T47D (cell line): ENCODE data around the gene SUCLG2.
"Not testable (repeated sequence)": the region's sequence is repeated elsewhere in the genome, so short reads cannot be mapped to it uniquely, and the experiment has no call there.

ENCODE experiments used
- DNase-seq, 2 experiments: peaks; one replicate each; pipeline versions ENCODE4 v3.0.0 to v3.0.0-alpha.2; 2011 to 2012; ENCODE audit warnings: low read depth in 1 of 2, low spot score in 1 of 2
- JUND ChIP-seq: IDR thresholded peaks from 2 replicates; pipeline ENCODE4 v1.6.1; 2012; ENCODE audit warnings: low read depth
- in situ Hi-C: cut with HindIII; loops from 2 replicates; pipeline ENCODE4 v1.10.0; 2016; ENCODE audit warnings: low sequenced_read_pairs, low pct_unique_long_range_greater_than_20kb

Gene SUCLG2

GRCh38 chr3:67561266-67561665, 93.1 kb downstream of the SUCLG2 start:
- DNase-seq, result no peak
- in situ Hi-C loops, result no loop called here

GRCh38 chr3:67559029-67559605, 95.3 kb downstream of the SUCLG2 start:
- in situ Hi-C loops, result no loop called here
- DNase-seq, result no peak
- no peak for TF ChIP-seq JUND

More at GRCh38 chr3:67561266-67561665, 93.1 kb downstream of the SUCLG2 start:
- no peak for TF ChIP-seq JUND

DNA sequence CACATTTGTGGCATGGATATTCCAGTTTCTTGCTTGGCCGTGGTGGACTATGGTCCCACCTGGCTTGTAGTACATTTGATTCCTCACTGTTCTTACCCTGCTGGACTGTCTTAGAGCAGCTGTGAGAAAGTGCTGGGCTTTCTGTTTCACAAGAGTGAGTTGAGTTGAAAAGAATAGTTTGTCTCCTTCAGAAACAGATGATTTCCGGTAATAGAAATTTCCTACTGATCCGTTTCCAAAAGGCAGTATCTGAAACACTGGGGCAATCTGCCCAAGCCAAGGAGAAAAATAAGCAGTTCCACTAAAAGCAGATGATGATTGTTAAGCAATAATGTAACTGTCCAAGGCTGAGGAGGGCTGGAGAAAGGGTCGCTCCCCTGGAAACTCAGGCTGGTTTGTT, 96.0 kb downstream of the SUCLG2 start:
- in situ Hi-C loops, result no loop called here
- DNase-seq, result no peak
- no peak for TF ChIP-seq JUND

- in situ Hi-C loops, result no loop called here
- TF ChIP-seq JUND, result no peak
- no peak for DNase-seq
Observed at GRCh38 chr3:67557848-67558355, 96.5 kb downstream of the SUCLG2 start.

GRCh38 chr3:67551361-67552016, 102.9 kb downstream of the SUCLG2 start:
- in situ Hi-C loops, result no loop called here
- TF ChIP-seq JUND, result no peak
- DNase-seq, result no peak

DNA sequence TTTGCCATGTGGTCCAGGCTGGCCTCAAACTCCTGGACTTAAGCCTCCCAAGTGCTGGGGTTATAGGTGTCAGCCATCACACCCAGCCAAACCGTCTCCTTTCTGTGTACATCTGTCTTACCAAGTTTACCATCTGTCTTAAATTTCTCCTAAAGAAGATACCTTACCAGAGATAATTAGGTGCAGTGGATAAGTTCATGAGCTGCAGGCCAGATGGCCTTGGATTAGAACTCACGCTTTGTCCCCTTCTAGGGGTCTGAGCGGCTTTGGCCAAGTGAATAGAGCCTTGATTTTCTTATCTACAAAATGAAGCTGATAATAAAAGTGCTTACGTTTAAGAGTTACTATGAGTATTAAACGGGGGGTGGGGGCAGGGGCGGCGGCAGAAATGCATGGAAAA, 103.9 kb downstream of the SUCLG2 start:
- no peak for TF ChIP-seq JUND
- in situ Hi-C loops, result no loop called here
- no peak for DNase-seq

GRCh38 chr3:67542502-67543250, 111.7 kb downstream of the SUCLG2 start:
- in situ Hi-C loops, DNase-seq: not testable (repeated sequence)

DNA sequence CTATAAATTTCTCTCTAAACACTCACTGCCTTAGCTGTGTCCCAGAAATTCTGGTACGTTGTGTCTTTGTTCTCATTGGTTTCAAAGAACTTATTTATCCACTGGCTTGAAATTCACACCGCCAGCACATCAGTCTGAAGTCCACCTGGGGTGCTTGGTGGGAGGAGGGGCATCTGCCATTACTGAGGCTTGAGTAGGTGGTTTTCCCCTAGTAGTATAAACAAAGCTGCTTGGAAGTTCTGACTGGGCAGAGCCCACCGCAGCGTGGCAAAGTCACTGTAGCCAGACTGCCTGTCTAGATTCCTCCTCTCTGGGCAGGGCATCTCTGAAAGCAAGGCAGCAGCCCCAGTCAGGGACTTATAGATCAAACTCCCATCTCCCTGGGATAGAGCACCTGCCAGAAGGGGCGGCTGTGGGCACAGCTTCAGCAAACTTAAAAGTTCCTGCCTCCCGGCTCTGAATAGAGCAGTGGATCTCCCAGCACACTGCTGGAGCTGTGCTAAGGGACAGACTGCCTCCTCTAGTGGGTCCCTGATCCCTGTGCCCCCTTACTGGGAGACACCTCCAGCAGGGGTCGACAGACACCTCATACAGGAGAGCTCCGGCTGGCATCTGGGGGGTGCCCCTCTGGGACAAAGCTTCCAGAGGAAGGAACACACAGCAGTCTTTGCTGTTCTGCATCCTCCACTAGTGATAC, 114.1 kb downstream of the SUCLG2 start:
- TF ChIP-seq JUND, result no peak
- no peak for DNase-seq
- in situ Hi-C loops, result no loop called here

DNA sequence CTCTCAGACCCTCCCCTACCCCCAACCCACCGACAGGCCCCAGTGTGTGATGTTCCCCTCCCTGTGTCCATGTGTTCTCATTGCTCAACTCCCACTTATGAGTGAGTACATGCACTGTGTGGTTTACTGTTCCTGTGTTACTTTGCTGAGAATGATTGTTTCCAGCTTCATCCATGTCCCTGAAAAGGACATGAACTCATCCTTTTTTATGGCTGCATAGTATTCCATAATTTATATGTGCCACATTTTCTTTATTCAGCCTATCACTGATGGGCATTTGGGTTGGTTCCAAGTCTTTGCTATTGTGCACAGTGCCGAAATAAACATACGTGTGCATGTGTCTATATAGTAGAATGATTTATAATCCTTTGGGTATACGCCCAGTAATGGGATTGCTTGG, 117.2 kb downstream of the SUCLG2 start:
- in situ Hi-C loops, DNase-seq: not testable (repeated sequence)

DNA sequence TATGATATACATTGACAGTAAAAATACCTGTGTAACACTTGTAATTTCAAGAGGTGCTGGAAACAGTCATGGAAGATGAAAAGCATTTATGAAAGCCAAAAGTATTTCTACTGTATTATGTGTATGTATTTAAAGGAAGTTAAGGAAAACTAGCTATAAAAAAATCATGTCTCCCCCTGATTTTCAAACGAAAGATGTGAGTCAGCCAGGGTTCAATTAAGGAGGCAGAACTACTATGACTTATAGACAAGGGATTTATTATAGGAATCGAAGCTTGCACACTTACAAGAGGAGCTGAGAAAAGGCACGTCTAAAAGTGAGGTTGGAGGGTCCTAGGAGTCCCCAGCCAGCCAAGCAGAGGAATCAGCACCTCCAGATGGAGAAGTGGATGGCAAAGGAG, 119.4 kb downstream of the SUCLG2 start:
- no peak for DNase-seq
- in situ Hi-C loops, result no loop called here
- no peak for TF ChIP-seq JUND

- in situ Hi-C loops, result no loop called here
- DNase-seq, result no peak
- no peak for TF ChIP-seq JUND
Observed at GRCh38 chr3:67534594-67534993, 119.8 kb downstream of the SUCLG2 start.

DNA sequence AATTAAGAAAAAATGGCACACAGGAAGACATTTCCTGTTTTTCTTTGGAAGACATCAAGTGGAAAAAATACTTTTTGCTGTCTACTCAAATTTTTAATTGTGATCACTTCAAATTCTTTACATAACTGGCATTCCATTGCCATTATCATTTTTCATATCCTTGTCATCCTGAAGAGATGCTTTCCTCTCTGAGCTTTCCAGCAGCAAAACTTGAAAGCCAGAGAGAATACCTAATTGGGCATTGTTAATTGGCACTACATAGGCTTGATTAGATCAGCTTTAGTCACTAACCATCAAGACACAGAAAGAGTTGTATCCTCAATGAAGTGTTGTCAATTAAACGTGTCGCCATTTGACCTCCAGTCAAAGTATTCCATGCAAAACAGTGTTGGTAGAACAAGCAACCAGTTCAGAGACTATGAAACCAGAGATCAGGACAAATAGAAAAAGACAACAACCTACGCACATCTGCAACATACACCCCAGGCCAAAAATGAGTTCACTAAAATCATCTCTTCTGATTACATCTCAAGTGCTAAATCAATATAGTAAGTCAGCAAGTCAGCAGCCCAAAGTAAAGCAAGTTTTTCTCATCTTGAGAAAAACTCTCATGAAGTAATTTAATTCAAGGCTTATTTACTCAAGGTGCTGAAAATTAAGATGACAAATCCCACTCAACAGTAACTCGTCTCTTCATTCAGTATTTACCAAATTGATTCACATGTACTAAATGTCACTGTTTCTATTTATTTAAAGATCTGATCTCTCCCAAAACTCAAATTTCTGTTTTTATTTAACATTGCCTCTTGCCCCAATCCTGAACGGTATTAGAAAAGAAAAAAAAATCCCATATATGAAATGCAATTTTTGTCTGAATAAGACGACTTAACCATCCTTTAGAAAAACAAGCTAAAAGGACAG, 123.0 kb downstream of the SUCLG2 start:
- no peak for TF ChIP-seq JUND
- DNase-seq, result peak in 1 of 2 experiments; percentile 18
- in situ Hi-C loops, result no loop called here
